HG03135 (cell line): ENCODE results near the gene PGK1.

Source experiments
- ATAC-seq: cut with Tn5 transposase; IDR thresholded peaks from one replicate; pipeline ENCODE4 v1.9.1; 2021; ENCODE audit warnings: mild to moderate bottlenecking, moderate library complexity; ENCODE audit not compliant: unreplicated experiment

PGK1 gene

DNA sequence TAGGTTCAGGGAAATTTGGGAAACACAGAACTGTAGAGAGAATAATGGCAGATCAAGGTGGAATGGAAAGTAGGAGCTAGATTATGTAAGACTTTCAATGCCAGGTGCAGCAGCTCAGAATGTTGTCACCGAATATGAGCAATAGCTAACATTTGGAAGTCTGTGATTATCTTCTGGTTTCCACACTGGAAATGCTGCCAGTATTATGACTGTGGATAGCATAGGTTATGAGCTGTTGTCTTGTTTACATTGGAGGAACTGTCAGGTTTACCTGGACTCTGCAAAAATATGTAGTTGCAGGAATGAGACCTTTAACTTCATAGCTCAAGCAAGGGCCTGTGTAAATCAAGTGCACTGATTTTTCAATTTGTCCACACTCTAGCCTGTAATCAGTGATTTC lies 61.4 kb downstream of the PGK1 start:
- ATAC-seq, result no peak

DNA sequence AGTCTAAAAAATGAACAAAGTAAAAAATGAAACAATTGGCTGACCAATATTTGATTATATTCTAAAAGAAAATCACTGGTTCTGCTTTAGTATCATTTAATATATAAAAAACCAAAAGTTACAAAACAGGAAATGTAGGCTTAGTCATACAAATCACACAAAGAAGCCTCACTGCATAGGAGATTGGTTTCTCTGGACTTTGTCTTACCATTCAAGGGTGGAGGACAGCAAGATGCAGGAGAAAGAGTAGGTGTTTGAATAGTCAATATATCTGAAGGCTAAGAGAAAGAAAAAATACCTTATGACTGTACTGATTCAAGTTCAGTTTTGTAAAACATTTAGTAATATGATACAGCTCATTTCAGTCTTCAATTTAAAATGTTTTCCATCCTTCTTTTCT lies 64.0 kb downstream of the PGK1 start:
- ATAC-seq, result no peak
